ENCODE results near the gene C5orf52.

DNA sequence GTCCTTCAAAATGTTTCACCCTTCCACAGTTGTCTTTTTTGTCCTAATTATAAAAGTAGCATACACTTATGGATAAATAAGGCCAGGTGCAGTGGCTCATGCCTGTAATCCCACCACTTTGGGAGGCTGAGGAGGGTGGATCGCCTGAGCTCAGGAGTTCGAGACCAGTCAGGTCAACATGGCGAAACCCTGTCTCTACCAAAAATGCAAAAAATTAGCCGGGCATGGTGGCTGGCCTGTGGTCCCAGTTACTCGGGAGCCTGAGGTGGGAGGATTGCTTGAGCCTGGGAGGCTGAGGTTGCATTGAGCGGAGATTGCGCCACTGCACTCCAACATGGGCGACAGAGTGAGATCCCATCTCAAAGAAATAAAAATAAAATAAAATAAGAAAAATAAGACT lies 1.6 kb downstream of the C5orf52 start:
- TF ChIP-seq, protein P1, sequence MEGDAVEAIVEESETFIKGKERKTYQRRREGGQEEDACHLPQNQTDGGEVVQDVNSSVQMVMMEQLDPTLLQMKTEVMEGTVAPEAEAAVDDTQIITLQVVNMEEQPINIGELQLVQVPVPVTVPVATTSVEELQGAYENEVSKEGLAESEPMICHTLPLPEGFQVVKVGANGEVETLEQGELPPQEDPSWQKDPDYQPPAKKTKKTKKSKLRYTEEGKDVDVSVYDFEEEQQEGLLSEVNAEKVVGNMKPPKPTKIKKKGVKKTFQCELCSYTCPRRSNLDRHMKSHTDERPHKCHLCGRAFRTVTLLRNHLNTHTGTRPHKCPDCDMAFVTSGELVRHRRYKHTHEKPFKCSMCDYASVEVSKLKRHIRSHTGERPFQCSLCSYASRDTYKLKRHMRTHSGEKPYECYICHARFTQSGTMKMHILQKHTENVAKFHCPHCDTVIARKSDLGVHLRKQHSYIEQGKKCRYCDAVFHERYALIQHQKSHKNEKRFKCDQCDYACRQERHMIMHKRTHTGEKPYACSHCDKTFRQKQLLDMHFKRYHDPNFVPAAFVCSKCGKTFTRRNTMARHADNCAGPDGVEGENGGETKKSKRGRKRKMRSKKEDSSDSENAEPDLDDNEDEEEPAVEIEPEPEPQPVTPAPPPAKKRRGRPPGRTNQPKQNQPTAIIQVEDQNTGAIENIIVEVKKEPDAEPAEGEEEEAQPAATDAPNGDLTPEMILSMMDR (IDR thresholded peaks at IDR 0.05), result no peak
- no peak for TF ChIP-seq POLR2A (IDR thresholded peaks at IDR 0.05)

Data from adrenal gland (tissue), 5 donors.